Testis (tissue), 2 donors: ENCODE data around the gene EEFSEC.

ENCODE experiments used
- CTCF ChIP-seq, 3 experiments: fragments of 450-650 bp in 2 of 3; fragments of 200-600 bp in 1 of 3; sonication (generic) in 1 of 3; IDR thresholded peaks; one replicate each; pipeline ENCODE4 v1.5.1; 2016 to 2019; ENCODE audit warnings: antibody characterized with exemption in 3 of 3, mild to moderate bottlenecking in 2 of 3, moderate library complexity in 1 of 3
- POLR2A ChIP-seq: fragments of 450-650 bp; IDR thresholded peaks from one replicate; pipeline ENCODE4 v1.6.1; 2017; ENCODE audit warnings: antibody characterized with exemption, mild to moderate bottlenecking, moderate library complexity

DNA sequence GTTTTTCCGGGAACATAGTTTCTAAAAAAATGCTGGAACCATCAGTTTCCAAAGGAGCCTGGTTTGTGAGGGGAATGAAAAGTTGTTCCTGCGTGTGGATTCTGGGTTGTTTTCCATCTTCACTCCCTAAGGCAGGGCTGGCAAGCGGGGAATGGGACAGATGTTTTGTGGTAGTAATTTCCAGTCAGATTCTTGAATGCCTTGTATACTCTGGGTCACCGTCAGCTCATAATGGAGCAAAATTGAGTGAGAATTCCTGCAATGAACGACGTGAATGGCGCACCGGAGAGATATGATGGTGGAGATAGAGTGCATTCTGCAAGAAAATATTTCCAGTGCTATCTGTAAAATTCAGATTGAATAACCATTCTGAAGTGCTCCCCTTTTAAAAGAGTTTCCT lies 19.9 kb downstream of the EEFSEC start:
- TF ChIP-seq POLR2A (no peak), CTCF (IDR thresholded peaks at IDR 0.05) (no peak)
